PC-3 (cell line): ENCODE measurements around the gene MCOLN2. TPM values are rescaled to one million over a fixed set of nuclear protein-coding genes. Genes with fewer than 3 reads are reported as not detected.

Experiments
- ATAC-seq: fragments of 200-7000 bp; cut with Tn5 transposase; 2 replicates; pipeline ENCODE4 v1.9.1; 2020; ENCODE audit warnings: mild to moderate bottlenecking, moderate library complexity
- BruUV-seq: library from RNA; stranded (reverse); fragments of 400-500 nt; replicated peaks from 2 replicates; lab custom pipeline; 2021; lab: Mats Ljungman, UMichigan
- CTCF ChIA-PET: fragments of 300-600 bp; sonication (Branson Sonifier 250); formaldehyde crosslinking; loops from one replicate; lab custom pipeline; 2022; ENCODE audit warnings: antibody characterized with exemption; lab: Charles Lee
- POLR2A ChIA-PET: fragments of 300-600 bp; sonication (Branson Sonifier 250); formaldehyde crosslinking; loops from one replicate; lab custom pipeline; 2022; ENCODE audit warnings: antibody characterized with exemption; ENCODE audit not compliant: unreplicated experiment; lab: Charles Lee
- DNase-seq: peaks from one replicate; pipeline ENCODE4 v3.0.0-alpha.2; 2015
- H2AFZ ChIP-seq: fragments of 300-600 bp; sonication (generic); 2 replicates; pipeline ENCODE4 v1.6.0; 2016; ENCODE audit warnings: antibody characterized with exemption, low read length
- H3F3A ChIP-seq: fragments of 300-600 bp; sonication (generic); one replicate; pipeline ENCODE4 v1.6.0; 2017; ENCODE audit warnings: antibody characterized with exemption, low read length, control low read depth, mild to moderate bottlenecking; ENCODE audit not compliant: unreplicated experiment
- H3K27ac ChIP-seq: fragments of 300-600 bp; sonication (generic); 2 replicates; pipeline ENCODE4 v1.5.1; 2016; ENCODE audit warnings: mild to moderate bottlenecking, low read length
- H3K27me3 ChIP-seq: fragments of 300-600 bp; sonication (generic); 2 replicates; pipeline ENCODE4 v1.6.1; 2016; ENCODE audit warnings: low read length, mixed read lengths
- H3K36me3 ChIP-seq: fragments of 300-600 bp; sonication (generic); 2 replicates; pipeline ENCODE4 v1.6.1; 2016; ENCODE audit warnings: low read depth, mixed run types, low read length, mixed read lengths
- H3K4me1 ChIP-seq: fragments of 300-600 bp; sonication (generic); 2 replicates; pipeline ENCODE4 v1.5.1; 2016; ENCODE audit warnings: low read length; ENCODE audit not compliant: insufficient read depth
- H3K4me2 ChIP-seq: fragments of 300-600 bp; sonication (generic); 2 replicates; pipeline ENCODE4 v1.6.0; 2016; ENCODE audit warnings: low read length
- H3K4me3 ChIP-seq: fragments of 300-600 bp; sonication (generic); 2 replicates; pipeline ENCODE4 v1.5.1; 2016; ENCODE audit warnings: mild to moderate bottlenecking, low read length, mixed read lengths
- H3K79me2 ChIP-seq: fragments of 300-600 bp; sonication (generic); 2 replicates; pipeline ENCODE4 v1.6.1; 2017; ENCODE audit warnings: low read length, mixed read lengths
- H3K9ac ChIP-seq: fragments of 300-600 bp; sonication (generic); 2 replicates; pipeline ENCODE4 v1.6.0; 2016; ENCODE audit warnings: mild to moderate bottlenecking, low read length
- H3K9me2 ChIP-seq: fragments of 300-600 bp; sonication (generic); replicated peaks from 2 replicates; pipeline ENCODE4 v1.6.1; 2016; ENCODE audit warnings: mixed run types, low read length, mixed read lengths
- H3K9me3 ChIP-seq: fragments of 300-600 bp; sonication (generic); 2 replicates; pipeline ENCODE4 v1.6.1; 2016; ENCODE audit warnings: low read length, mixed read lengths
- H4K20me1 ChIP-seq: fragments of 300-600 bp; sonication (generic); 2 replicates; pipeline ENCODE4 v1.6.1; 2016; ENCODE audit warnings: low read length, mixed read lengths
- EZH2 ChIP-seq: fragments of 300-600 bp; sonication (generic); IDR thresholded peaks from one replicate; pipeline ENCODE4 v1.6.1; 2017; ENCODE audit warnings: antibody characterized with exemption, mild to moderate bottlenecking, low read length; ENCODE audit not compliant: unreplicated experiment
- EZH2phosphoT487 ChIP-seq: fragments of 300-600 bp; sonication (generic); IDR thresholded peaks from 2 replicates; pipeline ENCODE4 v1.6.1; 2018; ENCODE audit warnings: mild to moderate bottlenecking, antibody characterized with exemption, low read length, borderline replicate concordance
- intact Hi-C: fragments of 100-400 bp; cut with micrococcal nuclease; formaldehyde crosslinking; loops from 2 replicates; pipeline ENCODE4 v1.9.0; 2023
- total RNA-seq: library from RNA; depleted of rRNA; stranded (reverse); fragments of >200 nt; gene quantifications from 2 replicates; pipeline ENCODE4 v1.2.3, GENCODE V29; 2014
- TF ChIP-seq, protein P1 (sequence below): fragments of 300-600 bp; sonication (generic); conservative IDR thresholded peaks from 2 replicates; pipeline ENCODE4 v1.5.1; 2017; ENCODE audit warnings: antibody characterized with exemption, low read depth, mild to moderate bottlenecking, low read length

MCOLN2 gene
- total RNA-seq, 1 experiment from 2014 or later, result 24.6 TPM

DNA sequence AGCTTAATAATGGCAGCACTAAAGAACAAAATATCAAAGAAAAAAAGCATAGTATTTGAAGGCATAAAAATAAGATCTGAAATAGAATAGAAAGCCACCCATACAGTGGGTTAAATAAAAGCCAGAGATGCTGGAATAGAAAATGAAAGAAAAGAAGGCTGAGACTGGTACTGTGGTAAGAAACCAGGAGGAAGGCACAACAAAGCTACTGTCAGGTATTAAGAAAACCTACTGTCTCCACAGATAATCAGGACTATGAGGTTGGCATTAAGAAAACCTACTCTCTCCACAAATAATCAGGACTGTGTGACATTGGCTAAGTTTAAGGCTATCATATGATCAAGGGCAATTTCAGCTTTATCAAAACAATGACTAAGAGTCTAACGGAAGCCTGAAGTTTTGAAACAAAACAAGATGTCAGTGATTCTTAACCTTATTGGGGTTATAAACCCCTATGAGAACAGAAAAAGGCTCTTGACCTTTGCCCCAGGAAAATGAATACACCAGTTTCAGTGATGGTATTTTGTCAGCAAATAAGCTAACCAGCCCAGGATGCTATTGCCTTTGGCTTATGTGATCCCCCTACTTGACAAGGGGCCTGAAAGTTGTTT, 24.4 kb downstream of the MCOLN2 start:
- no peaks in the 10 kb centered on the region for H3K4me1 ChIP-seq
- ChIA-PET CTCF (interaction anchor here (0.5 to 0.7 kb wide), 2 partner anchors 349 to 715 kb away, joined by 3 to 10 read pairs; no protein-coding TSS in a partner anchor), POLR2A (no interaction called here)
- no peak for DNase-seq
- H3K9me3 ChIP-seq, result no peaks in the 10 kb centered on the region
- no peak overlapping the region for H3K27ac ChIP-seq
- TF ChIP-seq EZH2phosphoT487, result no peak
- TF ChIP-seq, protein P1, sequence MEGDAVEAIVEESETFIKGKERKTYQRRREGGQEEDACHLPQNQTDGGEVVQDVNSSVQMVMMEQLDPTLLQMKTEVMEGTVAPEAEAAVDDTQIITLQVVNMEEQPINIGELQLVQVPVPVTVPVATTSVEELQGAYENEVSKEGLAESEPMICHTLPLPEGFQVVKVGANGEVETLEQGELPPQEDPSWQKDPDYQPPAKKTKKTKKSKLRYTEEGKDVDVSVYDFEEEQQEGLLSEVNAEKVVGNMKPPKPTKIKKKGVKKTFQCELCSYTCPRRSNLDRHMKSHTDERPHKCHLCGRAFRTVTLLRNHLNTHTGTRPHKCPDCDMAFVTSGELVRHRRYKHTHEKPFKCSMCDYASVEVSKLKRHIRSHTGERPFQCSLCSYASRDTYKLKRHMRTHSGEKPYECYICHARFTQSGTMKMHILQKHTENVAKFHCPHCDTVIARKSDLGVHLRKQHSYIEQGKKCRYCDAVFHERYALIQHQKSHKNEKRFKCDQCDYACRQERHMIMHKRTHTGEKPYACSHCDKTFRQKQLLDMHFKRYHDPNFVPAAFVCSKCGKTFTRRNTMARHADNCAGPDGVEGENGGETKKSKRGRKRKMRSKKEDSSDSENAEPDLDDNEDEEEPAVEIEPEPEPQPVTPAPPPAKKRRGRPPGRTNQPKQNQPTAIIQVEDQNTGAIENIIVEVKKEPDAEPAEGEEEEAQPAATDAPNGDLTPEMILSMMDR, result no peak
- TF ChIP-seq EZH2, result no peak
- H3K4me3 ChIP-seq, result no peak overlapping the region
- H3K36me3 ChIP-seq, result no peaks in the 10 kb centered on the region
- no peak for ATAC-seq
- H2AFZ ChIP-seq, result no peak overlapping the region
- no peaks in the 10 kb centered on the region for H4K20me1 ChIP-seq
- intact Hi-C loops, result no loop called here
- H3K9ac ChIP-seq, result no peak overlapping the region
- no peaks in the 10 kb centered on the region for H3F3A ChIP-seq
- no peak overlapping the region for H3K4me2 ChIP-seq
- no peaks in the 10 kb centered on the region for H3K27me3 ChIP-seq
- no peaks in the 10 kb centered on the region for H3K79me2 ChIP-seq
- no TSS peak for BruUV-seq
- H3K9me2 ChIP-seq, result no peaks in the 10 kb centered on the region

DNA sequence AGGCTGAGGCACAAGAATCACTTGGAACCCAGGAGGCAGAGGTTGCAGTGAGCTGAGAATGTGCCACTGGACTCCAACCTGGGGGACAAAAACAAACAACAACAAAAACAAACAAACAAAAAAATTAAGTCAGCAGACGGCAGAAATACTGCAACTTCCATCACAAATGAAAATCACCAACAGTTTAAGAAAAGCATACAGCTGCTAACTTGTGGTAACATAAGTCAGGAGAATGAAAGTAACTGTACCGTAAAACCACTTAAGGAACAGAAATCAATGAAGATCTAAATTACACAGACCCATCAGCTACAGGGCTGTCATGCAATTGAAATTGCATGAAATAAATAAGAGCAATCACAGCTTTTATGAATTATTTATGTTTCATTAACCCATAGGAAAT, 25.0 kb downstream of the MCOLN2 start:
- ChIA-PET CTCF (interaction anchor here (0.7 kb wide), 1 partner anchor 714 kb away, joined by 3 read pairs; no protein-coding TSS in a partner anchor), POLR2A (no interaction called here)
- DNase-seq (no peak), ATAC-seq (no peak)
- no TSS peak for BruUV-seq
- intact Hi-C loops, result no loop called here
- H2AFZ ChIP-seq, result no peak overlapping the region
- no peaks in the 10 kb centered on the region for H3K79me2 ChIP-seq
- H3K9me2 ChIP-seq, result no peaks in the 10 kb centered on the region
- no peak overlapping the region for H3K4me3 ChIP-seq
- TF ChIP-seq, protein P1, result no peak
- TF ChIP-seq EZH2 (no peak), EZH2phosphoT487 (no peak)
- no peaks in the 10 kb centered on the region for H3F3A ChIP-seq
- no peaks in the 10 kb centered on the region for H3K27me3 ChIP-seq
- H4K20me1 ChIP-seq, result no peaks in the 10 kb centered on the region
- no peaks in the 10 kb centered on the region for H3K4me1 ChIP-seq
- H3K36me3 ChIP-seq, result no peaks in the 10 kb centered on the region
- H3K4me2 ChIP-seq, result no peak overlapping the region
- no peak overlapping the region for H3K9ac ChIP-seq
- H3K27ac ChIP-seq, result no peak overlapping the region
- no peaks in the 10 kb centered on the region for H3K9me3 ChIP-seq

DNA sequence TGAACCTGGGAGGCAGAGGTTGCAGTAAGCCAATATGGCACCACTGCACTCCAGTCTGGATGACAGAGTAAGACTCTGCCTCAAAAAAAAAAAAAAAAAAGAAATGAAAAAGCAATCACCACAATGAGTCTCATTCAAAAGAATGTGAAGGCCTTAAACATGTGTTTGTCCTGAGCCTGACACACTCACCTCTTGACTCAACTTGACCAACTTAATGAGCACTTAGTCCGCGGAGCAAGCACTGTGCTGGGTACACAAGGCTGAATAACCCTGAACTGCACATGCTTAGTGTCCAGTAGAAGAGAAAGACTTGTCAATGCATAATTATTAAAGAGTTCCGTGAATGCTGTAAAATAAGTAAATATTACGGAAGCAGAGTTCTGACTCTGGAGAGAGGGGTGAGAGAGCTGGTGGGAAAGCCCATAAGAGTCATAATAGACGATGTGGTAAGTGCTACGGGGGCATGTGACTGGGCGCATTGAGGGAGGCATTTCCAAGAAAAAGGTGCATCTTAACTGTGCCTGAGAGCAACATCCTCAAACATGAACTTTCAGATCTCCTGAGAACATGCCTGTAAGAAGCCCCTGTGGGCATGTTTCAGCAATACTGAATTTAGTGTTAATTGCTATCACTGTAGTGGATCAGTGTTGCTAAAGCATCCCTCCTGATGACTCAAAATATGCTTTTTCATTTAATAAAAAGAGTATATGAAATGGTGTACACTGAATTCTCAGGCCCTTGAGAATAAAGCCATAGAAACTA, 27.2 kb downstream of the MCOLN2 start:
- Histone ChIP-seq H3K4me3 (no peak overlapping the region), H3K4me1 (no peaks in the 10 kb centered on the region), H3K9me2 (no peaks in the 10 kb centered on the region), H3K27ac (no peak overlapping the region), H3K9me3 (no peaks in the 10 kb centered on the region), H3K79me2 (no peaks in the 10 kb centered on the region), H2AFZ (no peak overlapping the region), H3F3A (no peaks in the 10 kb centered on the region), H4K20me1 (no peaks in the 10 kb centered on the region), H3K4me2 (no peak overlapping the region), H3K27me3 (no peaks in the 10 kb centered on the region), H3K36me3 (no peaks in the 10 kb centered on the region), H3K9ac (no peak overlapping the region)
- no TSS peak for BruUV-seq
- ChIA-PET POLR2A (no interaction called here), CTCF (no interaction called here)
- intact Hi-C loops, result no loop called here
- DNase-seq, result no peak
- no peak for TF ChIP-seq EZH2
- TF ChIP-seq EZH2phosphoT487, result no peak
- TF ChIP-seq, protein P1, result no peak
- no peak for ATAC-seq
